Heart right ventricle (tissue), 16 donors: ENCODE measurements around the gene TNKS1BP1. TPM values are rescaled to one million over a fixed set of nuclear protein-coding genes. Genes with fewer than 3 reads are reported as not detected.
"Not testable (repeated sequence)": the region's sequence is repeated elsewhere in the genome, so short reads cannot be mapped to it uniquely, and the experiment has no call there.

Source experiments
- ATAC-seq, 8 donors: fragments of 200-7000 bp; cut with Tn5 transposase; one replicate each; pipeline ENCODE4 v1.9.1; 2020; ENCODE audit warnings: mild to moderate bottlenecking in 8 of 8, moderate library complexity in 8 of 8, moderate number of reproducible peaks in 1 of 8
- DNase-seq, 2 donors: peaks; one replicate each; pipeline ENCODE4 v3.0.0-alpha.2; 2020
- H3K27ac ChIP-seq, 10 donors: fragments of 200-600 bp; sonication (generic) in 2 of 10; one replicate each; pipeline versions ENCODE4 v1.5.0 to v1.8.0; 2020 to 2022; ENCODE audit warnings: mild to moderate bottlenecking in 3 of 10
- H3K27me3 ChIP-seq, 7 donors: fragments of 200-600 bp; one replicate each; pipeline ENCODE4 v1.8.0; 2021 to 2022; ENCODE audit warnings: mild to moderate bottlenecking in 2 of 7
- H3K36me3 ChIP-seq, 9 donors: fragments of 200-600 bp; sonication (generic) in 1 of 9; one replicate each; pipeline versions ENCODE4 v1.5.0 to v1.8.0; 2020 to 2022; ENCODE audit warnings: mild to moderate bottlenecking in 2 of 9
- H3K4me1 ChIP-seq, 9 donors: fragments of 200-600 bp; sonication (generic) in 1 of 9; one replicate each; pipeline versions ENCODE4 v1.5.0 to v1.8.0; 2020 to 2022; ENCODE audit warnings: mild to moderate bottlenecking in 4 of 9
- H3K4me3 ChIP-seq, 10 donors: fragments of 200-600 bp; sonication (generic) in 2 of 10; one replicate each; pipeline versions ENCODE4 v1.5.0 to v1.8.0; 2020 to 2022; ENCODE audit warnings: mild to moderate bottlenecking in 7 of 10, moderate library complexity in 2 of 10
- H3K9me3 ChIP-seq, 11 donors: fragments of 200-600 bp in 10 of 11; sonication (generic) in 2 of 11; one replicate each; pipeline versions ENCODE4 v1.5.0 to v1.8.0; 2013 to 2022; ENCODE audit warnings: mild to moderate bottlenecking in 2 of 11, control low read depth in 1 of 11, moderate library complexity in 1 of 11
- WGBS, 2 donors: extraction: QIAGEN DNeasy Blood & Tissue Kit; methylation state at CpG; one replicate each; pipeline ENCODE4 v1.1.7; 2013; ENCODE audit warnings: inconsistent platforms in 1 of 2; 5-methylcytosine and 5-hydroxymethylcytosine counted together
- intact Hi-C, 10 donors: fragments of 100-400 bp; cut with DNase I; formaldehyde crosslinking; loops; one replicate each; pipeline versions ENCODE4 v1.11.1 to v1.14.2; 2022
- polyA plus RNA-seq, 2 donors: library from polyadenylated mRNA; stranded (reverse); fragments of 200-250 nt; gene quantifications; one replicate each; pipeline ENCODE4 v1.2.3, GENCODE V29; 2013
- total RNA-seq, 10 donors: library from RNA; stranded (reverse); fragmentation: NEBNext Ultra II Directional in 3 of 10; extraction: Animal tissue kit (Norgen Biotek cat#: 25700) in 3 of 10; gene quantifications; one replicate each; pipeline versions ENCODE4 v1.2.1 to v1.2.4, GENCODE V29; 2021 to 2023
- TF ChIP-seq, protein P1 (sequence below), 9 donors: fragments of 200-600 bp; sonication (generic) in 2 of 9; IDR thresholded peaks; one replicate each; pipeline versions ENCODE4 v1.5.0 to v1.8.0; 2021 to 2022; ENCODE audit warnings: antibody characterized with exemption in 9 of 9, mild to moderate bottlenecking in 5 of 9, moderate library complexity in 1 of 9
- donor health status: Arrhythmogenic right ventricular cardiomyopathy.
- donor health status: ischemic (EF 13 %, LVEDD 7.1; RV severe dilation, severe dysfunction).
- donor health status: healthy with polysubstance abuse.
- donor health status: DM: no; HTN: yes; CAD: no.
- donor health status: DM: no; HTN: no; CAD: no.
- donor health status: ischemic (EF 25% LVEDD 6.9; RV normal size, moderate dysfunction).
- donor health status: ischemic (EF 25% LVEDD 5.7; RV mildly dilated, moderate dysfunction).
- donor health status: healthy.
- donor health status: DM: yes; HTN: yes; CAD: no.
- donor health status: Ischemic cardiomyopathy.
- donor health status: ischemic (EF 35%, LVEDD 5.7; RV mildly dilated, moderate dysfunction).
- donor health status: nonischemic (EF 11% LVEDD 7.7; RV severe dilation, severe dysfunction).
- donor health status: DM: yes; HTN: yes; CAD: no.
- donor health status: PGD.
- donor health status: ischemic (EF 29% LVEDD 5.4; RV normal size, mild dysfunction).
- donor health status: nonischemic (EF 23%, LVEDD 6.1; RV moderate dilation, normal function).

Gene TNKS1BP1
- total and polyA plus RNA-seq, 12 donors = 19.9 to 118 (median 37.0) TPM

GRCh38 chr11:57338142-57338541 lies 13.4 kb upstream of the TNKS1BP1 start, which contains the start of gene P2RX3:
Gene P2RX3, plus strand, starts transcription at chr11:57338352. Its CDS starts 199 bp downstream, at chr11:57338551.
- DNase-seq (peak in 1 of 2 donors; percentile 54), ATAC-seq (no peak)
- intact Hi-C loops = no loop called here
- H3K36me3 ChIP-seq = peaks cover 0 to 14% (median 0%) of the 10 kb centered on the region in 9 donors
- peak within 1 kb of the TSS in 4 of 10 donors; percentile 5 to 43 (median 18) for H3K4me3 ChIP-seq
- no peak within 1 kb of the TSS for H3K27ac ChIP-seq
- 26 to 33% methylated on average over 4 of the region's 4 CpGs for whole genome bisulfite sequencing, 2 donors
- H3K9me3 ChIP-seq = no peaks in the 10 kb centered on the region
- peaks cover 6 to 24% (median 16%) of the 10 kb centered on the region in 9 donors for H3K4me1 ChIP-seq
- TF ChIP-seq, protein P1, sequence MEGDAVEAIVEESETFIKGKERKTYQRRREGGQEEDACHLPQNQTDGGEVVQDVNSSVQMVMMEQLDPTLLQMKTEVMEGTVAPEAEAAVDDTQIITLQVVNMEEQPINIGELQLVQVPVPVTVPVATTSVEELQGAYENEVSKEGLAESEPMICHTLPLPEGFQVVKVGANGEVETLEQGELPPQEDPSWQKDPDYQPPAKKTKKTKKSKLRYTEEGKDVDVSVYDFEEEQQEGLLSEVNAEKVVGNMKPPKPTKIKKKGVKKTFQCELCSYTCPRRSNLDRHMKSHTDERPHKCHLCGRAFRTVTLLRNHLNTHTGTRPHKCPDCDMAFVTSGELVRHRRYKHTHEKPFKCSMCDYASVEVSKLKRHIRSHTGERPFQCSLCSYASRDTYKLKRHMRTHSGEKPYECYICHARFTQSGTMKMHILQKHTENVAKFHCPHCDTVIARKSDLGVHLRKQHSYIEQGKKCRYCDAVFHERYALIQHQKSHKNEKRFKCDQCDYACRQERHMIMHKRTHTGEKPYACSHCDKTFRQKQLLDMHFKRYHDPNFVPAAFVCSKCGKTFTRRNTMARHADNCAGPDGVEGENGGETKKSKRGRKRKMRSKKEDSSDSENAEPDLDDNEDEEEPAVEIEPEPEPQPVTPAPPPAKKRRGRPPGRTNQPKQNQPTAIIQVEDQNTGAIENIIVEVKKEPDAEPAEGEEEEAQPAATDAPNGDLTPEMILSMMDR (IDR thresholded peaks at IDR 0.05) = no peak
- peaks cover 0 to 9% (median 0%) of the 10 kb centered on the region in 7 donors for H3K27me3 ChIP-seq

DNA sequence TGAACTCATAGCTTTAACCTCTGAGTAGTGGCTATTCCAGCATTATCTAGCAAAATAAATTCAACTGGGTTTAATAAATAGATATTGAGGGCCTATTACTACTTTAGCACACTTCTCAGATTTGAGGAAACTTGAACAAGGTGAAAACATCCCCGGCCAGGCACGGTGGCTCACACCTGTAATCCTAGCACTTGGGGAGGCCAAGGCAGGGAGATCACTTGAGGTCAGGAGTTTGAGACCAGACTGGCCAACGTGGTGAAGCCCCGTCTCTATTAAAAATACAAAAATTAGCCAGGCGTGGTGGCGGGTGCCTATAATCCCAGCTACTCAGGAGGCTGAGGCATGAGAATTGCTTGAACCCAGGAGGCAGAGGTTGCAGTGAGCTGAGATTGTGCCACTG lies 12.1 kb upstream of the TNKS1BP1 start:
- Histone ChIP-seq H3K27ac (peak overlapping the region in 1 of 10 donors; percentile 90), H3K4me1 (peaks cover 6 to 24% (median 16%) of the 10 kb centered on the region in 9 donors), H3K36me3 (peaks cover 0 to 27% (median 10%) of the 10 kb centered on the region in 9 donors)
- 95 to 96% methylated on average over 6 of the region's 6 CpGs for WGBS, 2 donors
- DNase-seq, ATAC-seq, intact Hi-C loops, H3K27me3 ChIP-seq, H3K4me3 ChIP-seq, H3K9me3 ChIP-seq: not testable (repeated sequence)

DNA sequence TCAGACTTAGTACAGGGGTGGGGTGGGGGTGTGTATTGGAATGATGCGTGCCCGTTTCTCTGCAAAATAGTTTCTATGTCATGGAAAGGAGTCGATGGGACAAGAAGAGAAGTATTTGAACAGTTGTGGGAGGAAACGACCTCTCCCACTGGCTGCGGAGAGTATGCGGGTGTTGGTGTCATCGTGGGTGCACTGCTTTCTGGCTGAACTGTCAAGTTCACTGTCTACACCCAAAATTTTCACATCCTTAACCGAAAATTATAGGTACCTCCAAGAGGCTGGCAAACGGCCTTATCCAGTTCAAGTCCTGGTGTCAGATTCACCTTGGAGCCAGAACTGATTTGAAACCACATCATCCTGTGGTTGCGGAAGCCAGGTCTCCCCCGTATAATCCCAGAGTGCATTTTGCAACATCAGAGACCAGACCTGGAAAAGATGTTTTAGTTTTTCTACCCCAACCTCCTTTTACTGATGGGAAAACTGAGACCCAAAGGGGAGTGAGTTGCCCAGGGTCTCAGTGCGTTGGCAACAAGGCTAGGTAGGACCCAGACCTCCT lies 11.4 kb upstream of the TNKS1BP1 start:
- H3K9me3 ChIP-seq = no peaks in the 10 kb centered on the region
- TF ChIP-seq, protein P1 (IDR thresholded peaks at IDR 0.05) = no peak
- peaks cover 0 to 7% (median 0%) of the 10 kb centered on the region in 7 donors for H3K27me3 ChIP-seq
- WGBS, 2 donors = 32 to 42% methylated on average over 12 of the region's 12 CpGs
- H3K4me3 ChIP-seq = peak overlapping the region in 9 of 10 donors; percentile 60 to 89 (median 82)
- DNase-seq (no peak), ATAC-seq (peak in 1 of 8 donors; percentile 8)
- H3K27ac ChIP-seq = peak overlapping the region; percentile 15 to 93 (median 90)
- H3K4me1 ChIP-seq = peaks cover 6 to 24% (median 16%) of the 10 kb centered on the region in 9 donors
- peaks cover 0 to 34% (median 17%) of the 10 kb centered on the region in 9 donors for H3K36me3 ChIP-seq
- intact Hi-C loops = no loop called here

GRCh38 chr11:57335343-57336110 lies 10.8 kb upstream of the TNKS1BP1 start, which contains the start of gene SSRP1:
Gene SSRP1, minus strand, starts transcription at chr11:57335892. Its CDS starts 771 bp downstream, at chr11:57335121.
- Histone ChIP-seq H3K4me1 (peaks cover 6 to 24% (median 16%) of the 10 kb centered on the region in 9 donors), H3K9me3 (no peaks in the 10 kb centered on the region), H3K36me3 (peaks cover 0 to 41% (median 24%) of the 10 kb centered on the region in 9 donors), H3K27ac (peak within 1 kb of the TSS; percentile 15 to 93 (median 90)), H3K4me3 (peak within 1 kb of the TSS; percentile 60 to 97 (median 84)), H3K27me3 (peaks cover 0 to 7% (median 0%) of the 10 kb centered on the region in 7 donors)
- intact Hi-C loops = no loop called here
- ATAC-seq (peak; percentile 97 to 99 (median 98)), DNase-seq (peak; percentile 89 to 91)
- TF ChIP-seq, protein P1 (IDR thresholded peaks at IDR 0.05) = peak in 1 of 9 donors; percentile 18
- WGBS, 2 donors = 0 to 1% methylated on average over 67 to 69 of the region's 69 CpGs
